ENCODE results near the gene DNAJB11.

DNAJB11 gene

DNA sequence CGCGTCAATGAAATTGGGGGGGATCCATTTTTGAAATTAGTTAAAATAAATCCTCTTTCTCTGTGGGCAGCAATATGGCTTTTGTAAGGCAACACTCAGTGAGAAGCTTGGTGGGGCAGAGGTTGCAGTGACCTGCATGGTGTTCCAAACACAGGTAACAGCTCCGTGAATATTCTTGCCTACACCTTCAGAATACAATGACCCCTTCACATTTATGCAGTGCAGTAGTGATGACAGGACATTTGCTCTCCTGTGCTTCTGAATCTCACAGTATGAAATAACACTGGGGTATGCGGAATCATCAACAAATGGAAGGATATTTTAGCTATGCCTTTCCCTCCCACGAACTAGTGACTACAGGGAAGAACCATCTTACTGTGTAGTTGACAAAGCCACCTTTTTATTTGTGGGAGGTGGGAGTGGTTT lies 49.3 kb downstream of the DNAJB11 start:
- H3K79me2 ChIP-seq (ENCODE audit: insufficient read depth, low read length), result no peaks in the 10 kb centered on the region
- no peak overlapping the region for H2AFZ ChIP-seq (ENCODE audit: low read depth, low read length, severe bottlenecking)
- no peak overlapping the region for H3K9ac ChIP-seq (ENCODE audit: low read length)
- H3K4me3 ChIP-seq (ENCODE audit: insufficient read depth, low read length, poor library complexity, severe bottlenecking), result no peak overlapping the region
- no peak overlapping the region for H3K4me2 ChIP-seq (ENCODE audit: low read depth, low read length, poor library complexity, severe bottlenecking)
- H3K9me3 ChIP-seq (ENCODE audit: insufficient read depth, low read length), result no peaks in the 10 kb centered on the region
- H3K36me3 ChIP-seq (ENCODE audit: low read length), result no peaks in the 10 kb centered on the region
- H3K27me3 ChIP-seq (ENCODE audit: low read length), result no peaks in the 10 kb centered on the region
- H4K20me1 ChIP-seq (ENCODE audit: low read depth, low read length), result no peaks in the 10 kb centered on the region
- TF ChIP-seq EZH2phosphoT487 (conservative IDR thresholded peaks at IDR 0.05; ENCODE audit: low read length) (no peak), CTCF (IDR thresholded peaks at IDR 0.05; ENCODE audit: insufficient read depth, low read length, poor library complexity, severe bottlenecking) (no peak)
- H3F3A ChIP-seq (ENCODE audit: insufficient read depth), result no peaks in the 10 kb centered on the region
- no peak overlapping the region for H3K27ac ChIP-seq (ENCODE audit: low read depth, low read length)
- H3K9me2 ChIP-seq (replicated peaks; ENCODE audit: insufficient read depth, low read length), result no peaks in the 10 kb centered on the region

- Histone ChIP-seq H3K9ac (ENCODE audit: low read length) (no peak overlapping the region), H3K27ac (ENCODE audit: low read depth, low read length) (no peak overlapping the region), H3K9me3 (ENCODE audit: insufficient read depth, low read length) (no peaks in the 10 kb centered on the region), H2AFZ (ENCODE audit: low read depth, low read length, severe bottlenecking) (no peak overlapping the region), H3F3A (ENCODE audit: insufficient read depth) (no peaks in the 10 kb centered on the region), H3K4me3 (ENCODE audit: insufficient read depth, low read length, poor library complexity, severe bottlenecking) (no peak overlapping the region), H3K4me2 (ENCODE audit: low read depth, low read length, poor library complexity, severe bottlenecking) (no peak overlapping the region), H3K36me3 (ENCODE audit: low read length) (no peaks in the 10 kb centered on the region), H4K20me1 (ENCODE audit: low read depth, low read length) (no peaks in the 10 kb centered on the region), H3K79me2 (ENCODE audit: insufficient read depth, low read length) (no peaks in the 10 kb centered on the region), H3K27me3 (ENCODE audit: low read length) (no peaks in the 10 kb centered on the region), H3K9me2 (replicated peaks; ENCODE audit: insufficient read depth, low read length) (no peaks in the 10 kb centered on the region)
- TF ChIP-seq EZH2phosphoT487 (conservative IDR thresholded peaks at IDR 0.05; ENCODE audit: low read length) (no peak), CTCF (IDR thresholded peaks at IDR 0.05; ENCODE audit: insufficient read depth, low read length, poor library complexity, severe bottlenecking) (no peak)
Measured at GRCh38 chr3:186620213-186621092, 49.9 kb downstream of the DNAJB11 start.

- Histone ChIP-seq H2AFZ (ENCODE audit: low read depth, low read length, severe bottlenecking) (no peak overlapping the region), H3K27ac (ENCODE audit: low read depth, low read length) (no peak overlapping the region), H4K20me1 (ENCODE audit: low read depth, low read length) (no peaks in the 10 kb centered on the region), H3K9ac (ENCODE audit: low read length) (no peak overlapping the region), H3K4me2 (ENCODE audit: low read depth, low read length, poor library complexity, severe bottlenecking) (no peak overlapping the region), H3K4me3 (ENCODE audit: insufficient read depth, low read length, poor library complexity, severe bottlenecking) (no peak overlapping the region), H3K9me3 (ENCODE audit: insufficient read depth, low read length) (no peaks in the 10 kb centered on the region), H3K36me3 (ENCODE audit: low read length) (no peaks in the 10 kb centered on the region), H3K9me2 (replicated peaks; ENCODE audit: insufficient read depth, low read length) (no peaks in the 10 kb centered on the region), H3K27me3 (ENCODE audit: low read length) (no peaks in the 10 kb centered on the region), H3F3A (ENCODE audit: insufficient read depth) (no peaks in the 10 kb centered on the region), H3K79me2 (ENCODE audit: insufficient read depth, low read length) (no peaks in the 10 kb centered on the region)
- no peak for TF ChIP-seq EZH2phosphoT487 (conservative IDR thresholded peaks at IDR 0.05; ENCODE audit: low read length)
Measured at GRCh38 chr3:186621894-186622650, 51.6 kb downstream of the DNAJB11 start.

Measured in SU-DHL-6 (cell line).